Activated naive CD8-positive, alpha-beta T cell treated with anti-CD3 and anti-CD28 coated beads for 36 hours (primary cell): Measurements from ENCODE around the gene EGLN2. TPM values are rescaled to one million over a fixed set of nuclear protein-coding genes. Genes with fewer than 3 reads are reported as not detected.
"Not testable (repeated sequence)": the region's sequence is repeated elsewhere in the genome, so short reads cannot be mapped to it uniquely, and the experiment has no call there.

Source experiments
- DNase-seq: peaks from one replicate; pipeline ENCODE4 v3.0.0; 2021
- H3K27ac Mint-ChIP-seq: one replicate; pipeline ENCODE4 v1.8.0; 2022; ENCODE audit warnings: mild to moderate bottlenecking, moderate library complexity, mixed read lengths
- H3K27me3 Mint-ChIP-seq: one replicate; pipeline ENCODE4 v1.8.0; 2022; ENCODE audit warnings: mild to moderate bottlenecking, mixed read lengths
- H3K36me3 Mint-ChIP-seq: one replicate; pipeline ENCODE4 v1.8.0; 2021; ENCODE audit warnings: mild to moderate bottlenecking, mixed read lengths
- H3K4me1 Mint-ChIP-seq: one replicate; pipeline ENCODE4 v1.8.0; 2021; ENCODE audit warnings: mixed read lengths
- H3K4me3 Mint-ChIP-seq: one replicate; pipeline ENCODE4 v1.8.0; 2022; ENCODE audit warnings: mild to moderate bottlenecking, moderate library complexity, mixed read lengths
- H3K9me3 Mint-ChIP-seq: one replicate; pipeline ENCODE4 v1.8.0; 2022; ENCODE audit warnings: mixed read lengths
- total RNA-seq, 2 experiments: library from RNA; stranded (reverse); gene quantifications; one replicate each; pipeline ENCODE4 v1.2.3, GENCODE V29; 2021

EGLN2 gene
- total RNA-seq, 2 experiments from 2014 or later = 97.2 to 100 TPM

GRCh38 chr19:40803857-40804782 lies 5.1 kb downstream of the EGLN2 start:
- H3K27me3 Mint-ChIP-seq = no peaks in the 10 kb centered on the region
- peaks cover 47% of the 10 kb centered on the region for H3K36me3 Mint-ChIP-seq
- peak overlapping the region; percentile 99 for H3K4me3 Mint-ChIP-seq
- no peaks in the 10 kb centered on the region for H3K9me3 Mint-ChIP-seq
- peaks cover 74% of the 10 kb centered on the region for H3K4me1 Mint-ChIP-seq
- peak; percentile 72 for DNase-seq
- peak overlapping the region; percentile 99 for H3K27ac Mint-ChIP-seq

GRCh38 chr19:40804783-40805242 lies 5.8 kb downstream of the EGLN2 start:
- peak overlapping the region; percentile 99 for H3K4me3 Mint-ChIP-seq

GRCh38 chr19:40805258-40805868 lies 6.4 kb downstream of the EGLN2 start:
- Mint-ChIP-seq H3K36me3 (peaks cover 44% of the 10 kb centered on the region), H3K4me1 (peaks cover 69% of the 10 kb centered on the region), H3K27me3 (no peaks in the 10 kb centered on the region), H3K27ac (peak overlapping the region; percentile 99), H3K4me3 (peak overlapping the region; percentile 99), H3K9me3 (no peaks in the 10 kb centered on the region)
- DNase-seq = no peak

More at GRCh38 chr19:40804783-40805242, 5.8 kb downstream of the EGLN2 start:
- peaks cover 74% of the 10 kb centered on the region for H3K4me1 Mint-ChIP-seq
- H3K27me3 Mint-ChIP-seq = no peaks in the 10 kb centered on the region
- no peaks in the 10 kb centered on the region for H3K9me3 Mint-ChIP-seq
- peaks cover 46% of the 10 kb centered on the region for H3K36me3 Mint-ChIP-seq
- peak overlapping the region; percentile 99 for H3K27ac Mint-ChIP-seq
- no peak for DNase-seq

- Mint-ChIP-seq H3K36me3 (peaks cover 40% of the 10 kb centered on the region), H3K4me3 (peak overlapping the region; percentile 80), H3K9me3 (no peaks in the 10 kb centered on the region), H3K27ac (peak overlapping the region; percentile 98), H3K27me3 (peaks cover 3% of the 10 kb centered on the region), H3K4me1 (peaks cover 67% of the 10 kb centered on the region)
- DNase-seq = peak; percentile 82
Measured at GRCh38 chr19:40806423-40807146, 7.6 kb downstream of the EGLN2 start.

GRCh38 chr19:40807147-40808020 lies 8.4 kb downstream of the EGLN2 start:
- peaks cover 32% of the 10 kb centered on the region for H3K36me3 Mint-ChIP-seq
- H3K4me1 Mint-ChIP-seq = peaks cover 65% of the 10 kb centered on the region
- peak overlapping the region; percentile 80 for H3K4me3 Mint-ChIP-seq
- peaks cover 4% of the 10 kb centered on the region for H3K27me3 Mint-ChIP-seq
- peak overlapping the region; percentile 98 for H3K27ac Mint-ChIP-seq
- H3K9me3 Mint-ChIP-seq = no peaks in the 10 kb centered on the region
- DNase-seq = no peak

GRCh38 chr19:40808021-40808325 lies 9.0 kb downstream of the EGLN2 start:
- no peak overlapping the region for H3K4me3 Mint-ChIP-seq
- DNase-seq = no peak
- peak overlapping the region; percentile 98 for H3K27ac Mint-ChIP-seq
- peaks cover 4% of the 10 kb centered on the region for H3K27me3 Mint-ChIP-seq
- H3K9me3 Mint-ChIP-seq = no peaks in the 10 kb centered on the region
- H3K36me3 Mint-ChIP-seq = peaks cover 26% of the 10 kb centered on the region
- peaks cover 60% of the 10 kb centered on the region for H3K4me1 Mint-ChIP-seq

- Mint-ChIP-seq H3K27me3 (peaks cover 4% of the 10 kb centered on the region), H3K4me3 (no peak overlapping the region), H3K4me1 (peaks cover 54% of the 10 kb centered on the region), H3K9me3 (no peaks in the 10 kb centered on the region), H3K36me3 (peaks cover 21% of the 10 kb centered on the region), H3K27ac (peak overlapping the region; percentile 98)
- no peak for DNase-seq
Measured at GRCh38 chr19:40808497-40808896, 9.5 kb downstream of the EGLN2 start.

- no peak overlapping the region for H3K4me3 Mint-ChIP-seq
Measured at GRCh38 chr19:40809358-40810086, 10.5 kb downstream of the EGLN2 start.

GRCh38 chr19:40810160-40810559 lies 11.2 kb downstream of the EGLN2 start:
- Mint-ChIP-seq H3K4me1 (peaks cover 38% of the 10 kb centered on the region), H3K9me3 (no peaks in the 10 kb centered on the region), H3K27me3 (peaks cover 4% of the 10 kb centered on the region), H3K36me3 (peaks cover 10% of the 10 kb centered on the region), H3K27ac (peak overlapping the region; percentile 17), H3K4me3 (peak overlapping the region; percentile 43)
- DNase-seq = no peak

More at GRCh38 chr19:40809358-40810086, 10.5 kb downstream of the EGLN2 start:
- H3K36me3 Mint-ChIP-seq = peaks cover 11% of the 10 kb centered on the region
- H3K4me1 Mint-ChIP-seq = peaks cover 44% of the 10 kb centered on the region
- DNase-seq = no peak
- H3K9me3 Mint-ChIP-seq = no peaks in the 10 kb centered on the region
- H3K27me3 Mint-ChIP-seq = peaks cover 4% of the 10 kb centered on the region
- no peak overlapping the region for H3K27ac Mint-ChIP-seq

- peaks cover 10% of the 10 kb centered on the region for H3K36me3 Mint-ChIP-seq
- H3K27ac Mint-ChIP-seq = peak overlapping the region; percentile 78
- peaks cover 31% of the 10 kb centered on the region for H3K4me1 Mint-ChIP-seq
- peak overlapping the region; percentile 87 for H3K4me3 Mint-ChIP-seq
- H3K27me3 Mint-ChIP-seq, H3K9me3 Mint-ChIP-seq: not testable (repeated sequence)
- peak; percentile 68 for DNase-seq
Measured at GRCh38 chr19:40810649-40811408, 11.8 kb downstream of the EGLN2 start.

- H3K27ac Mint-ChIP-seq = peak overlapping the region; percentile 13
- peaks cover 9% of the 10 kb centered on the region for H3K36me3 Mint-ChIP-seq
- H3K9me3 Mint-ChIP-seq = no peaks in the 10 kb centered on the region
- H3K4me1 Mint-ChIP-seq = peaks cover 23% of the 10 kb centered on the region
- DNase-seq = no peak
- peaks cover 4% of the 10 kb centered on the region for H3K27me3 Mint-ChIP-seq
- H3K4me3 Mint-ChIP-seq = peak overlapping the region; percentile 87
Measured at GRCh38 chr19:40811478-40812341, 12.7 kb downstream of the EGLN2 start.

- H3K36me3 Mint-ChIP-seq = not testable (repeated sequence)
Measured at GRCh38 chr19:40812571-40812970, 13.6 kb downstream of the EGLN2 start.

More at GRCh38 chr19:40812571-40812970, 13.6 kb downstream of the EGLN2 start:
- H3K4me1 Mint-ChIP-seq = peaks cover 16% of the 10 kb centered on the region
- peak overlapping the region; percentile 87 for H3K4me3 Mint-ChIP-seq
- not testable (repeated sequence) for H3K27ac Mint-ChIP-seq, H3K9me3 Mint-ChIP-seq, H3K27me3 Mint-ChIP-seq, DNase-seq
